ENCODE results near the gene MRPL4. TPM values are rescaled to one million over a fixed set of nuclear protein-coding genes. Genes with fewer than 3 reads are reported as not detected.

Gene MRPL4
- total RNA-seq, 1 experiment from 2014 or later, result 157 TPM

Other genes with a start within 250 kb of the MRPL4 start
- gene COL5A3, start 241.7 kb upstream of the MRPL4 start, total RNA-seq (2014; rRNA removed; shearing (Covaris generic)), result 0.02 and 0.22 TPM in 2 replicates
- not detected in 2 replicates for gene RDH8, start 238.7 kb upstream of the MRPL4 start, total RNA-seq (2014; rRNA removed; shearing (Covaris generic))
- 16.5 and 20.4 TPM in 2 replicates for gene SHFL, start 165.9 kb upstream of the MRPL4 start, total RNA-seq (2014; rRNA removed; shearing (Covaris generic))
- 0.47 and 0.86 TPM in 2 replicates for gene ANGPTL6, start 149.5 kb upstream of the MRPL4 start, total RNA-seq (2014; rRNA removed; shearing (Covaris generic))
- gene PPAN, start 145.9 kb upstream of the MRPL4 start, total RNA-seq (2014; rRNA removed; shearing (Covaris generic)), result 27.6 and 34.6 TPM in 2 replicates
- gene P2RY11, start 140.5 kb upstream of the MRPL4 start, total RNA-seq (2014; rRNA removed; shearing (Covaris generic)), result 1.5 and 2.9 TPM in 2 replicates
- 305 and 379 TPM in 2 replicates for gene EIF3G, start 132.3 kb upstream of the MRPL4 start, total RNA-seq (2014; rRNA removed; shearing (Covaris generic))
- 99.5 and 132 TPM in 2 replicates for gene DNMT1, start 57.3 kb upstream of the MRPL4 start, total RNA-seq (2014; rRNA removed; shearing (Covaris generic))
- gene S1PR2, start 20.9 kb upstream of the MRPL4 start, total RNA-seq (2014; rRNA removed; shearing (Covaris generic)), result 1.7 and 2.5 TPM in 2 replicates
- 0.22 TPM in 1 of 2 replicates, not detected in the other for gene ICAM1, start 18.9 kb downstream of the MRPL4 start, total RNA-seq (2014; rRNA removed; shearing (Covaris generic))
- 0.09 and 0.24 TPM in 2 replicates for gene ICAM4, start 34.7 kb downstream of the MRPL4 start, total RNA-seq (2014; rRNA removed; shearing (Covaris generic))
- 0.19 and 0.53 TPM in 2 replicates for gene ICAM5, start 37.7 kb downstream of the MRPL4 start, total RNA-seq (2014; rRNA removed; shearing (Covaris generic))
- 1.3 and 1.5 TPM in 2 replicates for gene ZGLP1, start 57.6 kb downstream of the MRPL4 start, total RNA-seq (2014; rRNA removed; shearing (Covaris generic))
- 50.7 and 57.2 TPM in 2 replicates for gene FDX2, start 63.8 kb downstream of the MRPL4 start, total RNA-seq (2014; rRNA removed; shearing (Covaris generic))
- 26.8 and 34.9 TPM in 2 replicates for gene RAVER1, start 81.3 kb downstream of the MRPL4 start, total RNA-seq (2014; rRNA removed; shearing (Covaris generic))
- 3.6 and 8.9 TPM in 2 replicates for gene ICAM3, start 87.4 kb downstream of the MRPL4 start, total RNA-seq (2014; rRNA removed; shearing (Covaris generic))
- 59.7 and 112 TPM in 2 replicates for gene TYK2, start 128.4 kb downstream of the MRPL4 start, total RNA-seq (2014; rRNA removed; shearing (Covaris generic))
- gene CDC37, start 151.3 kb downstream of the MRPL4 start, total RNA-seq (2014; rRNA removed; shearing (Covaris generic)), result 260 and 268 TPM in 2 replicates
- gene PDE4A, start 168.3 kb downstream of the MRPL4 start, total RNA-seq (2014; rRNA removed; shearing (Covaris generic)), result 0.41 and 1.3 TPM in 2 replicates